ENCODE data around the gene VPS35L. TPM values are rescaled to one million over a fixed set of nuclear protein-coding genes. Genes with fewer than 3 reads are reported as not detected.

Gene VPS35L
- total and polyA plus RNA-seq, 2 of the 13 experiments (the other 11 are each of a cell fraction or from before 2014, with no cell fraction given) = 1.4 to 1.6 TPM

DNA sequence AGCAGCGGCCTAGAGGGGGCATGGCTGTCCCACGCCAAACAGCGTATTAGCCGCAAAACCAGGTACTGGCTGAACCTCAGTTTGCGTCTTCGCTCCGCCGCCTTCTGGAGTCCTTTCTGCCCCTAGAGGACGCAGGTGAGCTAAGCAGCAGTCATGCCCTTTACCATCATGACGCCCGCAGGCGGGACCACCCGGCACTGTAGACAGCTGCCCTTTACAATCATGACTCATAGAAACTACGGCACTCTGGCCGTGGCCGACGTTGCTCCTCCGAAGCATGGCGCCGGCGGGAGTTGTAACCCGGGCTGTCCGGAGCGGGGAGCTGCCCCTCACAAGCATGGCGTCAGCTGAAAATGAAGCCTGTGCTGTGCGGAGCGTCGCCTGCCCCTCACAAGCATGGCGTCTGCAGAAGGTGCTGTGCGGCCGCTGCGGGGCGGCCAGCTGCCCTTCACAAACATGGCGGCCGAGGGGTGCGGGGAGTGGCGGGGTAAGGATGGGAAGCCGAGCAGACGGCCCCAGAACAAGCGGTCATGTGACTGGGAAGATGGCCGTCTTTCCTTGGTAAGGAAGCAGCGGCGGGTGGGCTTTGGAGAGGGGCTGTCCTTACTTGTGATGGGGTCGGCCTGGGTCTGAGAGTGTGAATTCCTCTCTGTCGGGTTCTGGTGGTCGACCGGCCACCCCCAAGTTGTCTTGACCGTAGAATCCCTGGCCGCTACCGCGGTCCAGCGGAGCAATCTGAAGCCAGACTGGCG lies at the start of gene VPS35L (continued):
- TF ChIP-seq ZNF7 (CRISPR knock-in tag; IDR thresholded peaks at IDR 0.05) (0 out of 2 replicates have a peak, but pooled peaks have one; percentile 23), ARID2 (CRISPR knock-in tag; IDR thresholded peaks at IDR 0.05; ENCODE audit: borderline replicate concordance) (peak; percentile 65; the same call in 1 of the 2 replicates), RBAK (CRISPR knock-in tag; IDR thresholded peaks at IDR 0.05) (no peak), ZNF431 (CRISPR knock-in tag; IDR thresholded peaks at IDR 0.05; ENCODE audit: borderline replicate concordance, low read depth) (no peak; the same call in 1 of the 2 replicates), ISL2 (CRISPR knock-in tag; IDR thresholded peaks at IDR 0.05) (peak; percentile 65; the same call in 1 of the 2 replicates), PHF21A (CRISPR knock-in tag; IDR thresholded peaks at IDR 0.05) (peak; percentile 75), FOXK2 (IDR thresholded peaks at IDR 0.05) (no peak), ZNF333 (CRISPR knock-in tag; IDR thresholded peaks at IDR 0.05; ENCODE audit: borderline replicate concordance) (peak; percentile 86; the same call in 1 of the 2 replicates), BRCA1 (CRISPR knock-in tag; IDR thresholded peaks at IDR 0.05) (no peak), SALL2 (CRISPR knock-in tag; IDR thresholded peaks at IDR 0.05) (peak; percentile 82), NR1H2 (CRISPR knock-in tag; IDR thresholded peaks at IDR 0.05; ENCODE audit: borderline replicate concordance, low read depth) (no peak), SALL1 (CRISPR knock-in tag; IDR thresholded peaks at IDR 0.05) (peak; percentile 93), RBFOX2 (IDR thresholded peaks at IDR 0.05; ENCODE audit: low read depth, low read length) (peak; percentile 79)
- TF ChIP-seq, protein P1, sequence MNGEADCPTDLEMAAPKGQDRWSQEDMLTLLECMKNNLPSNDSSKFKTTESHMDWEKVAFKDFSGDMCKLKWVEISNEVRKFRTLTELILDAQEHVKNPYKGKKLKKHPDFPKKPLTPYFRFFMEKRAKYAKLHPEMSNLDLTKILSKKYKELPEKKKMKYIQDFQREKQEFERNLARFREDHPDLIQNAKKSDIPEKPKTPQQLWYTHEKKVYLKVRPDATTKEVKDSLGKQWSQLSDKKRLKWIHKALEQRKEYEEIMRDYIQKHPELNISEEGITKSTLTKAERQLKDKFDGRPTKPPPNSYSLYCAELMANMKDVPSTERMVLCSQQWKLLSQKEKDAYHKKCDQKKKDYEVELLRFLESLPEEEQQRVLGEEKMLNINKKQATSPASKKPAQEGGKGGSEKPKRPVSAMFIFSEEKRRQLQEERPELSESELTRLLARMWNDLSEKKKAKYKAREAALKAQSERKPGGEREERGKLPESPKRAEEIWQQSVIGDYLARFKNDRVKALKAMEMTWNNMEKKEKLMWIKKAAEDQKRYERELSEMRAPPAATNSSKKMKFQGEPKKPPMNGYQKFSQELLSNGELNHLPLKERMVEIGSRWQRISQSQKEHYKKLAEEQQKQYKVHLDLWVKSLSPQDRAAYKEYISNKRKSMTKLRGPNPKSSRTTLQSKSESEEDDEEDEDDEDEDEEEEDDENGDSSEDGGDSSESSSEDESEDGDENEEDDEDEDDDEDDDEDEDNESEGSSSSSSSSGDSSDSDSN (CRISPR knock-in tag; IDR thresholded peaks at IDR 0.05) = peak; percentile 89
- TF ChIP-seq, protein P2, sequence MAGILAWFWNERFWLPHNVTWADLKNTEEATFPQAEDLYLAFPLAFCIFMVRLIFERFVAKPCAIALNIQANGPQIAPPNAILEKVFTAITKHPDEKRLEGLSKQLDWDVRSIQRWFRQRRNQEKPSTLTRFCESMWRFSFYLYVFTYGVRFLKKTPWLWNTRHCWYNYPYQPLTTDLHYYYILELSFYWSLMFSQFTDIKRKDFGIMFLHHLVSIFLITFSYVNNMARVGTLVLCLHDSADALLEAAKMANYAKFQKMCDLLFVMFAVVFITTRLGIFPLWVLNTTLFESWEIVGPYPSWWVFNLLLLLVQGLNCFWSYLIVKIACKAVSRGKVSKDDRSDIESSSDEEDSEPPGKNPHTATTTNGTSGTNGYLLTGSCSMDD (CRISPR knock-in tag; IDR thresholded peaks at IDR 0.05) = no peak; the same call in 1 of the 2 replicates
- TF ChIP-seq, protein P3, sequence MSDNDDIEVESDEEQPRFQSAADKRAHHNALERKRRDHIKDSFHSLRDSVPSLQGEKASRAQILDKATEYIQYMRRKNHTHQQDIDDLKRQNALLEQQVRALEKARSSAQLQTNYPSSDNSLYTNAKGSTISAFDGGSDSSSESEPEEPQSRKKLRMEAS (IDR thresholded peaks at IDR 0.05) = peak; percentile 86
- TF ChIP-seq, protein P4, sequence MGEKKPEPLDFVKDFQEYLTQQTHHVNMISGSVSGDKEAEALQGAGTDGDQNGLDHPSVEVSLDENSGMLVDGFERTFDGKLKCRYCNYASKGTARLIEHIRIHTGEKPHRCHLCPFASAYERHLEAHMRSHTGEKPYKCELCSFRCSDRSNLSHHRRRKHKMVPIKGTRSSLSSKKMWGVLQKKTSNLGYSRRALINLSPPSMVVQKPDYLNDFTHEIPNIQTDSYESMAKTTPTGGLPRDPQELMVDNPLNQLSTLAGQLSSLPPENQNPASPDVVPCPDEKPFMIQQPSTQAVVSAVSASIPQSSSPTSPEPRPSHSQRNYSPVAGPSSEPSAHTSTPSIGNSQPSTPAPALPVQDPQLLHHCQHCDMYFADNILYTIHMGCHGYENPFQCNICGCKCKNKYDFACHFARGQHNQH (CRISPR knock-in tag; IDR thresholded peaks at IDR 0.05) = peak; percentile 90
- TF ChIP-seq, protein P5, sequence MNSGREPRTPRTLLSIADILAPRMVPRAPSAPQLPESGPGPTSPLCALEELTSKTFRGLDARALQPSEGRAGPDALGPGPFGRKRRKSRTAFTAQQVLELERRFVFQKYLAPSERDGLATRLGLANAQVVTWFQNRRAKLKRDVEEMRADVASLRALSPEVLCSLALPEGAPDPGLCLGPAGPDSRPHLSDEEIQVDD (CRISPR knock-in tag; IDR thresholded peaks at IDR 0.05; ENCODE audit: borderline replicate concordance) = peak; percentile 77; the same call in 1 of the 2 replicates
- TF ChIP-seq, protein P6, sequence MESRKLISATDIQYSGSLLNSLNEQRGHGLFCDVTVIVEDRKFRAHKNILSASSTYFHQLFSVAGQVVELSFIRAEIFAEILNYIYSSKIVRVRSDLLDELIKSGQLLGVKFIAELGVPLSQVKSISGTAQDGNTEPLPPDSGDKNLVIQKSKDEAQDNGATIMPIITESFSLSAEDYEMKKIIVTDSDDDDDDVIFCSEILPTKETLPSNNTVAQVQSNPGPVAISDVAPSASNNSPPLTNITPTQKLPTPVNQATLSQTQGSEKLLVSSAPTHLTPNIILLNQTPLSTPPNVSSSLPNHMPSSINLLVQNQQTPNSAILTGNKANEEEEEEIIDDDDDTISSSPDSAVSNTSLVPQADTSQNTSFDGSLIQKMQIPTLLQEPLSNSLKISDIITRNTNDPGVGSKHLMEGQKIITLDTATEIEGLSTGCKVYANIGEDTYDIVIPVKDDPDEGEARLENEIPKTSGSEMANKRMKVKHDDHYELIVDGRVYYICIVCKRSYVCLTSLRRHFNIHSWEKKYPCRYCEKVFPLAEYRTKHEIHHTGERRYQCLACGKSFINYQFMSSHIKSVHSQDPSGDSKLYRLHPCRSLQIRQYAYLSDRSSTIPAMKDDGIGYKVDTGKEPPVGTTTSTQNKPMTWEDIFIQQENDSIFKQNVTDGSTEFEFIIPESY (CRISPR knock-in tag; IDR thresholded peaks at IDR 0.05) = peak; percentile 83; the same call in 1 of the 2 replicates
- TF ChIP-seq, protein P7, sequence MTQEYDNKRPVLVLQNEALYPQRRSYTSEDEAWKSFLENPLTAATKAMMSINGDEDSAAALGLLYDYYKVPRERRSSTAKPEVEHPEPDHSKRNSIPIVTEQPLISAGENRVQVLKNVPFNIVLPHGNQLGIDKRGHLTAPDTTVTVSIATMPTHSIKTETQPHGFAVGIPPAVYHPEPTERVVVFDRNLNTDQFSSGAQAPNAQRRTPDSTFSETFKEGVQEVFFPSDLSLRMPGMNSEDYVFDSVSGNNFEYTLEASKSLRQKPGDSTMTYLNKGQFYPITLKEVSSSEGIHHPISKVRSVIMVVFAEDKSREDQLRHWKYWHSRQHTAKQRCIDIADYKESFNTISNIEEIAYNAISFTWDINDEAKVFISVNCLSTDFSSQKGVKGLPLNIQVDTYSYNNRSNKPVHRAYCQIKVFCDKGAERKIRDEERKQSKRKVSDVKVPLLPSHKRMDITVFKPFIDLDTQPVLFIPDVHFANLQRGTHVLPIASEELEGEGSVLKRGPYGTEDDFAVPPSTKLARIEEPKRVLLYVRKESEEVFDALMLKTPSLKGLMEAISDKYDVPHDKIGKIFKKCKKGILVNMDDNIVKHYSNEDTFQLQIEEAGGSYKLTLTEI (CRISPR knock-in tag; conservative IDR thresholded peaks at IDR 0.05) = no peak

All from HepG2 (cell line).